K562 (cell line): ENCODE results near the gene GNAI2. TPM values are rescaled to one million over a fixed set of nuclear protein-coding genes. Genes with fewer than 3 reads are reported as not detected.

Experiments
- ARID2 ChIP-seq: fragments of 450-650 bp; IDR thresholded peaks from 2 replicates; pipeline ENCODE4 v1.6.1; 2017; ENCODE audit warnings: antibody characterized with exemption, mild to moderate bottlenecking
- BDP1 ChIP-seq: IDR thresholded peaks from 3 replicates; pipeline ENCODE4 v1.6.1; 2011; ENCODE audit not compliant: insufficient read length, insufficient read depth
- BRD9 ChIP-seq: fragments of 450-650 bp; IDR thresholded peaks from 2 replicates; pipeline ENCODE4 v1.6.1; 2018; ENCODE audit warnings: low read depth; ENCODE audit not compliant: partially characterized antibody
- CBFA2T3 ChIP-seq: fragments of 450-650 bp; IDR thresholded peaks from 2 replicates; pipeline ENCODE4 v1.6.1; 2017
- CCNT2 ChIP-seq: IDR thresholded peaks from 2 replicates; pipeline ENCODE4 v1.6.1; 2011; ENCODE audit warnings: borderline replicate concordance, low read depth, mild to moderate bottlenecking, moderate library complexity, mixed read lengths, low read length; ENCODE audit not compliant: insufficient read length; ENCODE audit errors: extremely low read depth
- E2F8 ChIP-seq: fragments of 450-650 bp; IDR thresholded peaks from 2 replicates; pipeline ENCODE4 v1.7.1; 2018; ENCODE audit warnings: mild to moderate bottlenecking, low read depth; ENCODE audit not compliant: partially characterized antibody
- ELF4 ChIP-seq: fragments of 450-650 bp; formaldehyde crosslinking; IDR thresholded peaks from 2 replicates; pipeline ENCODE4 v1.4.0; 2022; ENCODE audit warnings: missing genetic modification characterization
- EWSR1 ChIP-seq: fragments of 450-650 bp; IDR thresholded peaks from 2 replicates; pipeline ENCODE4 v1.6.1; 2018; ENCODE audit warnings: borderline replicate concordance, mild to moderate bottlenecking, low read depth, moderate library complexity; ENCODE audit not compliant: partially characterized antibody
- FOS ChIP-seq: IDR thresholded peaks from 3 replicates; pipeline ENCODE4 v1.6.1; 2011; ENCODE audit not compliant: insufficient read length; ENCODE audit errors: extremely low read depth
- GATAD2B ChIP-seq: fragments of 450-650 bp; IDR thresholded peaks from 2 replicates; pipeline ENCODE4 v1.6.1; 2017; ENCODE audit warnings: mild to moderate bottlenecking, borderline replicate concordance
- NR2C2 ChIP-seq, 2 experiments: fragments of 200-800 bp in 1 of 2; sonication (Bioruptor generic) in 1 of 2; sonication (generic) in 1 of 2; formaldehyde crosslinking in 1 of 2; IDR thresholded peaks; 2 replicates each; pipeline versions ENCODE4 v1.6.1 to v1.8.0; 2016 to 2022; ENCODE audit warnings: mild to moderate bottlenecking in 1 of 2, missing compliant biosample characterization in 1 of 2, missing genetic modification characterization in 1 of 2, missing genetic modification reagents in 1 of 2
- PCBP1 ChIP-seq: fragments of 200-400 bp; formaldehyde crosslinking; IDR thresholded peaks from 2 replicates; pipeline ENCODE4 v1.6.1; 2018; ENCODE audit warnings: mild to moderate bottlenecking, low read depth, low read length; ENCODE audit not compliant: poor library complexity, severe bottlenecking
- SETDB1 ChIP-seq: IDR thresholded peaks from one replicate; pipeline ENCODE4 v1.6.1; 2012; ENCODE audit warnings: low read length, control low read depth, inconsistent platforms
- SMARCB1 ChIP-seq: IDR thresholded peaks from 2 replicates; pipeline ENCODE4 v1.6.1; 2011; ENCODE audit warnings: improper control_type of control experiment, low read depth; ENCODE audit not compliant: insufficient read length
- ZBTB8A ChIP-seq: fragments of 450-650 bp; IDR thresholded peaks from 2 replicates; pipeline ENCODE4 v1.6.1; 2018; ENCODE audit warnings: mild to moderate bottlenecking, moderate library complexity; ENCODE audit not compliant: partially characterized antibody
- ZNF184 ChIP-seq: sonication (generic); formaldehyde crosslinking; IDR thresholded peaks from 2 replicates; pipeline ENCODE4 v1.5.0; 2020; ENCODE audit warnings: missing genetic modification reagents
- ZNF384 ChIP-seq: IDR thresholded peaks from 2 replicates; pipeline ENCODE4 v1.6.1; 2012; ENCODE audit warnings: low read depth, low read length, improper control_type of control experiment
- ZNF639 ChIP-seq, 2 experiments: fragments of 200-800 bp in 1 of 2; sonication (Bioruptor generic) in 1 of 2; sonication (generic) in 1 of 2; formaldehyde crosslinking in 1 of 2; IDR thresholded peaks in 1 of 2; conservative IDR thresholded peaks in 1 of 2; 2 replicates each; pipeline versions ENCODE4 v1.5.0 to v1.6.1; 2016 to 2020; ENCODE audit warnings: missing compliant biosample characterization in 1 of 2, missing genetic modification characterization in 1 of 2, missing genetic modification reagents in 1 of 2
- ZNF76 ChIP-seq: fragments of 250-450 bp; sonication (Bioruptor Pico); IDR thresholded peaks from 2 replicates; pipeline ENCODE4 v1.4.0; 2020; ENCODE audit warnings: mild to moderate bottlenecking, moderate library complexity, borderline replicate concordance
- polyA plus RNA-seq, 8 experiments: library from polyadenylated mRNA; depleted of rRNA in 4 of 8; stranded (reverse) in 5 of 8; unstranded in 3 of 8; fragments of >200 nt; fragmentation: Nextera tagmentation in 2 of 8; fragmentation: Illumina TruSeq in 1 of 8; extraction: Ambion mirVana in 2 of 8; extraction: Trizol in 1 of 8; gene quantifications; 2 replicates each; pipeline versions ENCODE4 v1.2.1 to v1.2.3, GENCODE V29; 2011 to 2014; ENCODE audit warnings: inconsistent platforms in 1 of 8, missing spikeins in 1 of 8
- total RNA-seq, 7 experiments: library from RNA; depleted of rRNA in 6 of 7; stranded (reverse); fragments of >200 nt in 6 of 7; fragmentation: Illumina TruSeq in 2 of 7; extraction: Trizol in 2 of 7; gene quantifications; 2 replicates each; pipeline versions ENCODE4 v1.2.1 to v1.2.3, GENCODE V29; 2011 to 2021; ENCODE audit warnings: low replicate concordance in 1 of 7
- TF ChIP-seq, protein P1 (sequence below): fragments of 450-650 bp; formaldehyde crosslinking; IDR thresholded peaks from 2 replicates; pipeline ENCODE4 v1.4.0; 2022; ENCODE audit warnings: missing genetic modification characterization
- TF ChIP-seq, protein P2 (sequence below): sonication (generic); formaldehyde crosslinking; IDR thresholded peaks from 2 replicates; pipeline ENCODE4 v1.8.0; 2022; ENCODE audit warnings: missing genetic modification reagents, mild to moderate bottlenecking, borderline replicate concordance

The GNAI2 gene
- total and polyA plus RNA-seq, 9 of the 15 experiments (the other 6 are each of a cell fraction or from before 2014, with no cell fraction given): 1.1 to 72.2 (median 42.7) TPM

GRCh38 chr3:50260027-50260941 lies 24.3 kb downstream of the GNAI2 start (continued):
- TF ChIP-seq ZNF639 (CRISPR knock-in tag; conservative IDR thresholded peaks at IDR 0.05 in 1 of 2, IDR thresholded peaks at IDR 0.05 in 1 of 2) (no peak), SETDB1 (no peak), CBFA2T3 (no peak), BRD9 (no peak), NR2C2 (CRISPR knock-in tag; IDR thresholded peaks at IDR 0.05) (no peak), NR2C2 (tag; IDR thresholded peaks at IDR 0.05) (peak; percentile 42; the same call in 1 of the 2 replicates), CCNT2 (peak; percentile 79), ELF4 (CRISPR knock-in tag) (no peak), PCBP1 (peak; percentile 88), BDP1 (no peak), ZBTB8A (no peak), EWSR1 (no peak), ARID2 (no peak), GATAD2B (no peak), ZNF384 (no peak), ZNF184 (CRISPR knock-in tag) (no peak), FOS (no peak), SMARCB1 (no peak), ZNF76 (CRISPR knock-in tag) (no peak), E2F8 (no peak)
- TF ChIP-seq, protein P1, sequence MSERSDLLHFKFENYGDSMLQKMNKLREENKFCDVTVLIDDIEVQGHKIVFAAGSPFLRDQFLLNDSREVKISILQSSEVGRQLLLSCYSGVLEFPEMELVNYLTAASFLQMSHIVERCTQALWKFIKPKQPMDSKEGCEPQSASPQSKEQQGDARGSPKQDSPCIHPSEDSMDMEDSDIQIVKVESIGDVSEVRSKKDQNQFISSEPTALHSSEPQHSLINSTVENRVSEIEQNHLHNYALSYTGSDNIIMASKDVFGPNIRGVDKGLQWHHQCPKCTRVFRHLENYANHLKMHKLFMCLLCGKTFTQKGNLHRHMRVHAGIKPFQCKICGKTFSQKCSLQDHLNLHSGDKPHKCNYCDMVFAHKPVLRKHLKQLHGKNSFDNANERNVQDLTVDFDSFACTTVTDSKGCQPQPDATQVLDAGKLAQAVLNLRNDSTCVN (CRISPR knock-in tag): no peak
- TF ChIP-seq, protein P2, sequence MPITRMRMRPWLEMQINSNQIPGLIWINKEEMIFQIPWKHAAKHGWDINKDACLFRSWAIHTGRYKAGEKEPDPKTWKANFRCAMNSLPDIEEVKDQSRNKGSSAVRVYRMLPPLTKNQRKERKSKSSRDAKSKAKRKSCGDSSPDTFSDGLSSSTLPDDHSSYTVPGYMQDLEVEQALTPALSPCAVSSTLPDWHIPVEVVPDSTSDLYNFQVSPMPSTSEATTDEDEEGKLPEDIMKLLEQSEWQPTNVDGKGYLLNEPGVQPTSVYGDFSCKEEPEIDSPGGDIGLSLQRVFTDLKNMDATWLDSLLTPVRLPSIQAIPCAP (CRISPR knock-in tag): no peak
